GM12878 (cell line): Measurements from ENCODE around the gene PRR16. TPM values are rescaled to one million over a fixed set of nuclear protein-coding genes. Genes with fewer than 3 reads are reported as not detected.

ENCODE experiments used
- ATAC-seq: fragments of 200-7000 bp; cut with Tn5 transposase; 3 replicates; pipeline ENCODE4 v1.9.1; 2020; ENCODE audit warnings: mild to moderate bottlenecking, moderate library complexity
- BruUV-seq: library from RNA; stranded (reverse); fragments of 400-500 nt; replicated peaks from 2 replicates; lab custom pipeline; 2021; lab: Mats Ljungman, UMichigan
- CTCF ChIA-PET: fragments of 300-600 bp; sonication (Branson Sonifier 250); formaldehyde crosslinking; extraction: SDS; loops from one replicate; lab custom pipeline; 2021; ENCODE audit warnings: inconsistent platforms; lab: Yijun Ruan, JAX
- POLR2A ChIA-PET: fragments of 350-600 bp; formaldehyde crosslinking; extraction: SDS; loops from one replicate; lab custom pipeline; 2021; ENCODE audit warnings: inconsistent platforms; lab: Charles Lee
- RAD21 ChIA-PET: fragments of 300-600 bp; sonication (Branson Sonifier 250); formaldehyde crosslinking; loops from one replicate; lab custom pipeline; 2023; ENCODE audit warnings: antibody characterized with exemption; ENCODE audit not compliant: unreplicated experiment; lab: Charles Lee
- SMC1A ChIA-PET: fragments of 300-600 bp; sonication (Branson Sonifier 250); formaldehyde crosslinking; loops from one replicate; lab custom pipeline; 2023; ENCODE audit not compliant: unreplicated experiment, uncharacterized antibody; lab: Charles Lee
- DNase-seq: peaks from one replicate; pipeline ENCODE4 v3.0.0-alpha.2; 2011; ENCODE audit warnings: low read depth, low spot score
- FAIRE-seq: peaks from 3 replicates; lab custom pipeline; 2011; peaks lifted over from hg19 to GRCh38; lab: Jason Lieb, UNC
- H2AFZ ChIP-seq: 2 replicates; pipeline ENCODE4 v1.6.0; 2011; ENCODE audit warnings: low read depth, low read length, control low read depth; ENCODE audit not compliant: control insufficient read depth
- H3K27ac ChIP-seq: 2 replicates; pipeline ENCODE4 v1.5.1; 2011; ENCODE audit warnings: control low read depth; ENCODE audit not compliant: control insufficient read depth, insufficient read depth
- H3K27me3 ChIP-seq, 2 experiments: replicated peaks in 1 of 2; 2 replicates each; pipeline versions ENCODE4 v1.6.0 to v1.6.1; 2011; ENCODE audit warnings: low read length in 1 of 2; ENCODE audit not compliant: control insufficient read depth in 2 of 2, insufficient read depth in 2 of 2
- H3K36me3 ChIP-seq, 2 experiments: 2 replicates each; pipeline ENCODE4 v1.5.1; 2011; ENCODE audit warnings: low read length in 1 of 2; ENCODE audit not compliant: control insufficient read depth in 2 of 2, insufficient read depth in 2 of 2
- H3K4me1 ChIP-seq: 2 replicates; pipeline ENCODE4 v1.6.1; 2011; ENCODE audit warnings: mild to moderate bottlenecking, low read length, moderate library complexity, mixed read lengths; ENCODE audit not compliant: control insufficient read depth, insufficient read depth
- H3K4me2 ChIP-seq: 2 replicates; pipeline ENCODE4 v1.6.0; 2011; ENCODE audit warnings: control low read depth; ENCODE audit not compliant: control insufficient read depth, insufficient read depth
- H3K4me3 ChIP-seq: fragments of 200-600 bp; sonication (generic); 2 replicates; pipeline ENCODE4 v1.5.1; 2016
- H3K79me2 ChIP-seq: 2 replicates; pipeline ENCODE4 v1.6.0; 2011; ENCODE audit warnings: low read length; ENCODE audit not compliant: control insufficient read depth, insufficient read depth
- H3K9ac ChIP-seq: 2 replicates; pipeline ENCODE4 v1.8.0; 2011; ENCODE audit warnings: low read length, control low read depth, mixed read lengths; ENCODE audit not compliant: control insufficient read depth, insufficient read depth
- H3K9me3 ChIP-seq: replicated peaks from 3 replicates; pipeline ENCODE4 v1.5.1; 2011; ENCODE audit warnings: mild to moderate bottlenecking, low read length; ENCODE audit not compliant: control insufficient read depth, insufficient read depth
- H4K20me1 ChIP-seq: 2 replicates; pipeline ENCODE4 v1.6.0; 2011; ENCODE audit not compliant: control insufficient read depth, insufficient read depth
- CBFB ChIP-seq: IDR thresholded peaks from 2 replicates; pipeline ENCODE4 v1.6.1; 2016; ENCODE audit warnings: antibody characterized with exemption, low read depth
- EGR1 ChIP-seq, 2 experiments: IDR thresholded peaks; 1 replicate in 1 of 2; 2 replicates in 1 of 2; pipeline ENCODE4 v1.6.1; 2011 to 2012; ENCODE audit warnings: low read depth in 2 of 2, low read length in 2 of 2, borderline replicate concordance in 1 of 2, mild to moderate bottlenecking in 1 of 2, moderate library complexity in 1 of 2
- GABPA ChIP-seq: IDR thresholded peaks from 2 replicates; pipeline ENCODE4 v1.6.1; 2014; ENCODE audit warnings: antibody characterized with exemption, low read depth, mild to moderate bottlenecking, inconsistent platforms
- HCFC1 ChIP-seq: fragments of 150-350 bp; IDR thresholded peaks from 2 replicates; pipeline ENCODE4 v1.6.1; 2014; ENCODE audit warnings: low read length
- HDAC6 ChIP-seq: fragments of 200-600 bp; sonication (generic); IDR thresholded peaks from one replicate; pipeline ENCODE4 v1.8.0; 2017; ENCODE audit warnings: antibody characterized with exemption; ENCODE audit not compliant: unreplicated experiment
- HDGF ChIP-seq: fragments of 450-650 bp; IDR thresholded peaks from 2 replicates; pipeline ENCODE4 v1.6.1; 2016; ENCODE audit warnings: antibody characterized with exemption
- LARP7 ChIP-seq: fragments of 450-650 bp; IDR thresholded peaks from 2 replicates; pipeline ENCODE4 v1.6.1; 2017; ENCODE audit warnings: mild to moderate bottlenecking
- MXI1 ChIP-seq: fragments of 150-350 bp; IDR thresholded peaks from 2 replicates; pipeline ENCODE4 v1.6.1; 2011; ENCODE audit warnings: low read depth, mild to moderate bottlenecking, inconsistent platforms, low read length, improper control_type of control experiment
- RCOR1 ChIP-seq: conservative IDR thresholded peaks from 2 replicates; pipeline ENCODE4 v1.6.1; 2012; ENCODE audit warnings: low read depth, low read length, improper control_type of control experiment
- SMAD1 ChIP-seq: fragments of 450-650 bp; IDR thresholded peaks from 2 replicates; pipeline ENCODE4 v1.6.1; 2018; ENCODE audit warnings: mild to moderate bottlenecking, low read depth; ENCODE audit not compliant: partially characterized antibody
- SP1 ChIP-seq: IDR thresholded peaks from one replicate; pipeline ENCODE4 v1.6.1; 2011; ENCODE audit warnings: low read depth, low read length
- SUZ12 ChIP-seq: fragments of 200-600 bp; sonication (generic); IDR thresholded peaks from one replicate; pipeline ENCODE4 v1.6.1; 2018; ENCODE audit warnings: antibody characterized with exemption, mild to moderate bottlenecking; ENCODE audit not compliant: unreplicated experiment
- YBX1 ChIP-seq: fragments of 450-650 bp; IDR thresholded peaks from 2 replicates; pipeline ENCODE4 v1.6.1; 2016; ENCODE audit warnings: antibody characterized with exemption
- ZSCAN29 ChIP-seq: fragments of 450-650 bp; IDR thresholded peaks from 2 replicates; pipeline ENCODE4 v1.6.1; 2017; ENCODE audit warnings: mild to moderate bottlenecking, moderate library complexity
- WGBS: methylation state at CpG from one replicate; pipeline ENCODE4 v1.1.6; 2016; ENCODE audit warnings: low lambda C conversion rate; ENCODE audit not compliant: insufficient replicate concordance, insufficient coverage; ENCODE audit errors: missing lambda C conversion rate; 5-methylcytosine and 5-hydroxymethylcytosine counted together
- in situ Hi-C: fragments of 300-500 bp; cut with MboI; formaldehyde crosslinking; loops from 9 replicates; pipeline ENCODE4 v1.14.3; 2018; ENCODE audit warnings: mixed read lengths
- intact Hi-C: fragments of 100-400 bp; cut with micrococcal nuclease; formaldehyde crosslinking; loops from one replicate; pipeline ENCODE4 v1.14.2; 2022; ENCODE audit not compliant: unreplicated experiment
- polyA plus RNA-seq, 11 experiments: library from polyadenylated mRNA; depleted of rRNA in 4 of 11; unstranded in 6 of 11; stranded (reverse) in 5 of 11; fragments of >200 nt; fragmentation: Nextera tagmentation in 4 of 11; fragmentation: Illumina TruSeq in 1 of 11; extraction: Ambion mirVana in 4 of 11; extraction: Trizol in 1 of 11; gene quantifications; 1 replicate in 1 of 11; 2 replicates in 10 of 11; pipeline versions ENCODE4 v1.2.1 to v1.2.3, GENCODE V29; 2011 to 2016; ENCODE audit warnings: inconsistent platforms in 2 of 11, missing spikeins in 2 of 11, low read depth in 1 of 11
- total RNA-seq, 4 experiments: library from RNA; depleted of rRNA in 3 of 4; stranded (reverse); fragments of >200 nt in 3 of 4; fragmentation: Illumina TruSeq in 1 of 4; extraction: Trizol in 1 of 4; gene quantifications; 2 replicates each; pipeline versions ENCODE4 v1.2.1 to v1.2.3, GENCODE V29; 2013 to 2021
- TF ChIP-seq, protein P1 (sequence below): fragments of 450-650 bp; formaldehyde crosslinking; IDR thresholded peaks from 2 replicates; pipeline ENCODE4 v1.4.0; 2020; ENCODE audit warnings: mild to moderate bottlenecking, moderate library complexity
- TF ChIP-seq, protein P2 (sequence below): fragments of 450-650 bp; IDR thresholded peaks from 2 replicates; pipeline ENCODE4 v1.6.1; 2016; ENCODE audit warnings: mild to moderate bottlenecking
- TF ChIP-seq, protein P3 (sequence below): fragments of 450-650 bp; formaldehyde crosslinking; IDR thresholded peaks from 2 replicates; pipeline ENCODE4 v1.5.0; 2022; ENCODE audit warnings: mild to moderate bottlenecking, missing genetic modification characterization

Gene PRR16
- total and polyA plus RNA-seq, 10 of the 15 experiments (the other 5 are each of a cell fraction or from before 2014, with no cell fraction given), result not detected

DNA sequence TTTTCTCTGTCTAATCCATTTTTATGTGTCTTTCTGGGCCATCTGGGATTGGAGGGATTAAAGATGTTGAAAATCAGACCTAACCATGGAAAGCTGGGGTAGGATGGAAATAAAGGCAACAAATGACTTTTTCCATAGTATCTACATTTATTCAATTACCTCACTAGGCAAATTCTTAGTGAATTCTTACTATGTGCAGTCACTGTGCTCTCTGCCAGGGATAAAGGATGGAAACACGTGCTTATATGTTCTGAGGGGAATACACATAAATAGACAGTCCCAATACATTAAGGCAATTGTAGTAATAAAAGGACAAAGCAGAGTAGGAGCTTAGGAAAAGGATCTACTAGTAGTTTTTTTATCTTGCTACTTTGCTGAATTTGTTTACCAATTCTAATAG is 214.2 kb downstream of the PRR16 start:
- no peak for DNase-seq
- no peak for ATAC-seq
- no peak for FAIRE-seq
- 0% methylated on average over 1 of the region's 1 CpG for WGBS
- POLR2A ChIA-PET, result no interaction called here
- no peak overlapping the region for H3K9ac ChIP-seq
- no peak overlapping the region for H3K27ac ChIP-seq
- CTCF ChIA-PET, result no interaction called here
- H3K4me1 ChIP-seq, result no peaks in the 10 kb centered on the region
- H3K79me2 ChIP-seq, result no peaks in the 10 kb centered on the region
- SMC1A ChIA-PET, result no interaction called here
- no peaks in the 10 kb centered on the region for H4K20me1 ChIP-seq
- H3K4me3 ChIP-seq, result no peak overlapping the region
- in situ Hi-C loops (no loop called here), intact Hi-C loops (no loop called here)
- no peaks in the 10 kb centered on the region for H3K9me3 ChIP-seq
- no TSS peak for BruUV-seq
- H3K27me3 ChIP-seq, result no peaks in the 10 kb centered on the region
- RAD21 ChIA-PET, result no interaction called here
- no peak overlapping the region for H3K4me2 ChIP-seq
- no peak overlapping the region for H2AFZ ChIP-seq
- TF ChIP-seq, protein P1, sequence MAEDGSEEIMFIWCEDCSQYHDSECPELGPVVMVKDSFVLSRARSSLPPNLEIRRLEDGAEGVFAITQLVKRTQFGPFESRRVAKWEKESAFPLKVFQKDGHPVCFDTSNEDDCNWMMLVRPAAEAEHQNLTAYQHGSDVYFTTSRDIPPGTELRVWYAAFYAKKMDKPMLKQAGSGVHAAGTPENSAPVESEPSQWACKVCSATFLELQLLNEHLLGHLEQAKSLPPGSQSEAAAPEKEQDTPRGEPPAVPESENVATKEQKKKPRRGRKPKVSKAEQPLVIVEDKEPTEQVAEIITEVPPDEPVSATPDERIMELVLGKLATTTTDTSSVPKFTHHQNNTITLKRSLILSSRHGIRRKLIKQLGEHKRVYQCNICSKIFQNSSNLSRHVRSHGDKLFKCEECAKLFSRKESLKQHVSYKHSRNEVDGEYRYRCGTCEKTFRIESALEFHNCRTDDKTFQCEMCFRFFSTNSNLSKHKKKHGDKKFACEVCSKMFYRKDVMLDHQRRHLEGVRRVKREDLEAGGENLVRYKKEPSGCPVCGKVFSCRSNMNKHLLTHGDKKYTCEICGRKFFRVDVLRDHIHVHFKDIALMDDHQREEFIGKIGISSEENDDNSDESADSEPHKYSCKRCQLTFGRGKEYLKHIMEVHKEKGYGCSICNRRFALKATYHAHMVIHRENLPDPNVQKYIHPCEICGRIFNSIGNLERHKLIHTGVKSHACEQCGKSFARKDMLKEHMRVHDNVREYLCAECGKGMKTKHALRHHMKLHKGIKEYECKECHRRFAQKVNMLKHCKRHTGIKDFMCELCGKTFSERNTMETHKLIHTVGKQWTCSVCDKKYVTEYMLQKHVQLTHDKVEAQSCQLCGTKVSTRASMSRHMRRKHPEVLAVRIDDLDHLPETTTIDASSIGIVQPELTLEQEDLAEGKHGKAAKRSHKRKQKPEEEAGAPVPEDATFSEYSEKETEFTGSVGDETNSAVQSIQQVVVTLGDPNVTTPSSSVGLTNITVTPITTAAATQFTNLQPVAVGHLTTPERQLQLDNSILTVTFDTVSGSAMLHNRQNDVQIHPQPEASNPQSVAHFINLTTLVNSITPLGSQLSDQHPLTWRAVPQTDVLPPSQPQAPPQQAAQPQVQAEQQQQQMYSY (CRISPR knock-in tag), result no peak
- no peak for TF ChIP-seq LARP7
- no peak for TF ChIP-seq EGR1 (IDR thresholded peaks at IDR 0.05; ENCODE audit: borderline replicate concordance in 1 of 2, low read depth in 2 of 2, low read length in 2 of 2)
- no peak for TF ChIP-seq HDGF
- no peak for TF ChIP-seq SP1
- no peak for TF ChIP-seq RCOR1
- no peak for TF ChIP-seq MXI1
- no peak for TF ChIP-seq GABPA
- no peak for TF ChIP-seq HDAC6
- TF ChIP-seq SUZ12, result no peak
- TF ChIP-seq, protein P2, sequence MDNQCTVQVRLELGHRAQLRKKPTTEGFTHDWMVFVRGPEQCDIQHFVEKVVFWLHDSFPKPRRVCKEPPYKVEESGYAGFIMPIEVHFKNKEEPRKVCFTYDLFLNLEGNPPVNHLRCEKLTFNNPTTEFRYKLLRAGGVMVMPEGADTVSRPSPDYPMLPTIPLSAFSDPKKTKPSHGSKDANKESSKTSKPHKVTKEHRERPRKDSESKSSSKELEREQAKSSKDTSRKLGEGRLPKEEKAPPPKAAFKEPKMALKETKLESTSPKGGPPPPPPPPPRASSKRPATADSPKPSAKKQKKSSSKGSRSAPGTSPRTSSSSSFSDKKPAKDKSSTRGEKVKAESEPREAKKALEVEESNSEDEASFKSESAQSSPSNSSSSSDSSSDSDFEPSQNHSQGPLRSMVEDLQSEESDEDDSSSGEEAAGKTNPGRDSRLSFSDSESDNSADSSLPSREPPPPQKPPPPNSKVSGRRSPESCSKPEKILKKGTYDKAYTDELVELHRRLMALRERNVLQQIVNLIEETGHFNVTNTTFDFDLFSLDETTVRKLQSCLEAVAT, result no peak
- TF ChIP-seq, protein P3, sequence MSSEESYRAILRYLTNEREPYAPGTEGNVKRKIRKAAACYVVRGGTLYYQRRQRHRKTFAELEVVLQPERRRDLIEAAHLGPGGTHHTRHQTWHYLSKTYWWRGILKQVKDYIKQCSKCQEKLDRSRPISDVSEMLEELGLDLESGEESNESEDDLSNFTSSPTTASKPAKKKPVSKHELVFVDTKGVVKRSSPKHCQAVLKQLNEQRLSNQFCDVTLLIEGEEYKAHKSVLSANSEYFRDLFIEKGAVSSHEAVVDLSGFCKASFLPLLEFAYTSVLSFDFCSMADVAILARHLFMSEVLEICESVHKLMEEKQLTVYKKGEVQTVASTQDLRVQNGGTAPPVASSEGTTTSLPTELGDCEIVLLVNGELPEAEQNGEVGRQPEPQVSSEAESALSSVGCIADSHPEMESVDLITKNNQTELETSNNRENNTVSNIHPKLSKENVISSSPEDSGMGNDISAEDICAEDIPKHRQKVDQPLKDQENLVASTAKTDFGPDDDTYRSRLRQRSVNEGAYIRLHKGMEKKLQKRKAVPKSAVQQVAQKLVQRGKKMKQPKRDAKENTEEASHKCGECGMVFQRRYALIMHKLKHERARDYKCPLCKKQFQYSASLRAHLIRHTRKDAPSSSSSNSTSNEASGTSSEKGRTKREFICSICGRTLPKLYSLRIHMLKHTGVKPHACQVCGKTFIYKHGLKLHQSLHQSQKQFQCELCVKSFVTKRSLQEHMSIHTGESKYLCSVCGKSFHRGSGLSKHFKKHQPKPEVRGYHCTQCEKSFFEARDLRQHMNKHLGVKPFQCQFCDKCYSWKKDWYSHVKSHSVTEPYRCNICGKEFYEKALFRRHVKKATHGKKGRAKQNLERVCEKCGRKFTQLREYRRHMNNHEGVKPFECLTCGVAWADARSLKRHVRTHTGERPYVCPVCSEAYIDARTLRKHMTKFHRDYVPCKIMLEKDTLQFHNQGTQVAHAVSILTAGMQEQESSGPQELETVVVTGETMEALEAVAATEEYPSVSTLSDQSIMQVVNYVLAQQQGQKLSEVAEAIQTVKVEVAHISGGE (CRISPR knock-in tag), result no peak
- no peak for TF ChIP-seq HCFC1
- TF ChIP-seq CBFB, result no peak
- no peak for TF ChIP-seq ZSCAN29
- no peak for TF ChIP-seq SMAD1
- TF ChIP-seq YBX1, result no peak
- no peaks in the 10 kb centered on the region for H3K36me3 ChIP-seq
